GM18519 (cell line): ENCODE results near the gene TMEM121.
A peak's percentile ranks its signal among the peaks of the same experiment; 100 is the strongest.

ENCODE experiments used
- ATAC-seq: cut with Tn5 transposase; IDR thresholded peaks from one replicate; pipeline ENCODE4 v1.9.1; 2021; ENCODE audit warnings: mild to moderate bottlenecking, moderate library complexity; ENCODE audit not compliant: unreplicated experiment, low FRiP score

Gene TMEM121

DNA sequence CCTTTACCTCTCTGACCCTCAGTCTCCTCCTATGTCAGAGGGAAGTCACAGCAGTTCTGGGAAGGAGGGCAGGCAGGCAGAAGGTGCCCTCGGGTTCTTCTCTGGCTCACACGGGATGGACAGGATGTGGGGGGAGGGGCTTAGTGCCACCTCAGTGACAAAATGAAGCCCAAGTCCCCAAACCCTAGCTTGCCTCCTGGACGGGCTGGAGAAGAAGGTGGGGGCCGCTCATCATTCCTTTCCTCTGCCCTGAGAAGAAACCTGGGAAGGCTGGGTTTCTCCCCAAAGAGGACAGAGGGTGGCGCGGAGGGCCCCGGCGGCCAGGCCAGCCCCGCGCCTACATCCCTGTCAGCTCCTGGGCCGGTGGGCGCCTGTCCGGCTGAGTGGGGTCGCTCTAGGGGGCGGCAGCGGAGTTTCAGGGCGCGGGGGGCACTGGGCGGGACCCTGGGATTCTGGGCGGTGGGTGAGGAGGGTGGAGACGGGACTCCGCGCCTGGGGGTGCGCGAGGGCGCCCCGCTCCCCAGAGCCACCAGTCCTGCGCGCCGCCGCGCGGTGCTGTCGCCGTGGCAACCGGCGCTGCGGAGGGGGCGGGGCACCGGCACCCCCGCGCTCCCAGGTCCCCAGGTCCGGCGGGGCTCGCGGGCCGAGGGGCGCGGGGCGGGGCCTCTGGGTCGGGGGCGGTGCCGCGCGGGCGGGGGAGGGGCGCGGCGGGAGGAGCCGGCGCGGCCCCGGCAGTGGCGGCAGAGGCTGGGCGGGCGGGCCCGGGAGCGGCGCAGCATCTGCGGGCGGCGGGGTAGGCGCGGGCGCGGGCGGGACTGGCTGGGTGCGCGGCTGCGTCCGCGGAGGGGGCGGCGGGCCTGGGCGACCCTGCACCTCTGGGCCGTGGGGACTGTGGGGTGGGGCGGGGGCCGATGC lies at the start of gene TMEM121:
TSS of gene TMEM121 (plus strand) at position 723 of the 915 bp plus-strand sequence. CDS start 2,252 bp downstream, outside the sequence.
- no peak for ATAC-seq

- ATAC-seq, result no peak
Measured at GRCh38 chr14:105476831-105477659, 49.3 kb upstream of the TMEM121 start.

DNA sequence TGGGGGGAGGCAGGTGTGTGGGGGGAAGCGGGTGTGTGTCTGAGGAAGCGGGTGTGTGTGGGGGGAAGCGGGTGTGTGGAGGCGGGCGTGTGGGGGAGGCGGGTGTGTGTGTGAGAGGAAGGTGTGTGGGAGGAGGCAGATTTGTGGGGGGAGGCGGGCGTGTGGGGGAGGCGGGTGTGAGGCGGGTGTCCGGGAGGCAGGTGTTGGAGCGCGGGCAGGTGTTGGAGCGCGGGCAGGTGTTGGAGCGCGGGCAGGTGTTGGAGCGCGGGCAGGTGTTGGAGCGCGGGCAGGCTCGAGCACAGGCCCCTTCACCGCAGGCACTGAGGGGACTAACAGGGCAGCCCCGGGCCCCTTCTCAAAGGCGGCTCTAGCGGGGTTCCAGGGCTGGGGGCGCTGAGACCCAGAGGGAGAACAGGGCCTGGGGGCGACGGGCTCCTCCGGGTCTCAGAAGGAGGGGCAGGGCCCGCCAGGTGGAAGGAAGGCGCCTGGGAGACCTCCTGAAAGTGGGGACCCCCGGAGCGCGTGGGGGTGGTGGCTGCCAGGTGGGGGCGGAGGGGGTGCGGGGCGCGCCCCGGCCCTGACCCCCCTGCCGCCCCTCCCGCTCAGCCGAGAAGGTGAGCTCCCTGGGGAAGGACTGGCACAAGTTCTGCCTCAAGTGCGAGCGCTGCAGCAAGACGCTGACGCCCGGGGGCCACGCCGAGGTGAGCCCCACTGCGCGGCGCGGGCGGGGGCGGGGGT lies 48.6 kb upstream of the TMEM121 start:
- ATAC-seq, result no peak

DNA sequence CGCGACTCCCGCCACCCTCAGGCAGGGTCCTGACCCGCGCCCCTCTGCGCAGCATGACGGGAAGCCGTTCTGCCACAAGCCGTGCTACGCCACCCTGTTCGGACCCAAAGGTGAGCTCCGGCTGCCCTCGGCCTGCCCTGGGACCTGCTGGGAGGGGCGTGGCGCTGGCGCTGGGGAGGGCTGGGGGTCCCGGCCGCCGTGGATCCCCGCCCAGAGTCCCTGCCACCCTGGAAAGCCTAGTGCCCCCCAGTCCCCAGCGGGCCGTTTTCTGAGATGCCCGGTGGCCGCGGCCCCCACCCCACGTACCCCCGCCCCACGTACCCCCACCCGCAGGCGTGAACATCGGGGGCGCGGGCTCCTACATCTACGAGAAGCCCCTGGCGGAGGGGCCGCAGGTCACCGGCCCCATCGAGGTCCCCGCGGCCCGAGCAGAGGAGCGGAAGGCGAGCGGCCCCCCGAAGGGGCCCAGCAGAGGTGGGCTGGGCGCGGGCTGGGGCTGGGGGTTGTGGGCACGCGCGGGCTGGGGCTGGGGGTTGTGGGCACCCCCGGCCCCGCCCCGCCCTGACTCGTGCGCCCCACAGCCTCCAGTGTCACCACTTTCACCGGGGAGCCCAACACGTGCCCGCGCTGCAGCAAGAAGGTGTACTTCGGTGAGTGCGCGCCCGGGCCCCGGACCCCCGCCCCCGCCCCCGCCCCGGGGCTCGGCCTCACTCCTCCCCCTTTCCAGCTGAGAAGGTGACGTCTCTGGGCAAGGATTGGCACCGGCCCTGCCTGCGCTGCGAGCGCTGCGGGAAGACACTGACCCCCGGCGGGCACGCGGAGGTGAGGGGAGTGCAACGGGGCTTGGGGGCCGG lies 47.8 kb upstream of the TMEM121 start:
- no peak for ATAC-seq

DNA sequence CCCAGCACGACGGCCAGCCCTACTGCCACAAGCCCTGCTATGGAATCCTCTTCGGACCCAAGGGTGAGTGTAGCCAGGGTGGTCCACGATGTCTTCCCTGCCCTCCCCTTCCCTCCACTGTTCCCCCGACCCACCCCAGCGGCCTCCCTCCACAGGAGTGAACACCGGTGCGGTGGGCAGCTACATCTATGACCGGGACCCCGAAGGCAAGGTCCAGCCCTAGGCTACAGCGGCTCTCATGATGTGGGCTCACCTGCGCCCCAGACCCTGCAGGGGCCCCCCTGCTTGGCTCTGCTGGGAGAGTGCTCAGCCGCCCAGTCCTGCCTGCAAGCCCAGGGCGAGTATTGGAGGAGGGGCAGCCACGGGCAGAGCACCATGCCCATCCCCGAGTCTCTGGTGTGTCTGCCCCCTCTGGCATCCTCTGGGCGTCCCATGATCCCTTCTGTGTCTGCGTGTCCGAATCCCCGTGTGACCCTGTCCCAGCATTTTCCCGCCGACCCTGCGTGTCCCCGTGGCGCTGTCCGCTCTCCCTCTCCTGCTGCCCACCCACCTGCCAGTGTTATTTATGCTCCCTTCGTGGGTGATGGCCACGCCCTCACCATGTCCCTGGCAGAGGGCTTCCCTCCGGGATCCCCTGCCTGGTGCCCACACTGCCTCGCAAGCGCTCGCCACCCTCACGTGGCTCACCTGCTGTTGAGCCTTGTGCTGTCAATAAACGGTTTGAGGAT lies 46.8 kb upstream of the TMEM121 start:
- ATAC-seq, result no peak

DNA sequence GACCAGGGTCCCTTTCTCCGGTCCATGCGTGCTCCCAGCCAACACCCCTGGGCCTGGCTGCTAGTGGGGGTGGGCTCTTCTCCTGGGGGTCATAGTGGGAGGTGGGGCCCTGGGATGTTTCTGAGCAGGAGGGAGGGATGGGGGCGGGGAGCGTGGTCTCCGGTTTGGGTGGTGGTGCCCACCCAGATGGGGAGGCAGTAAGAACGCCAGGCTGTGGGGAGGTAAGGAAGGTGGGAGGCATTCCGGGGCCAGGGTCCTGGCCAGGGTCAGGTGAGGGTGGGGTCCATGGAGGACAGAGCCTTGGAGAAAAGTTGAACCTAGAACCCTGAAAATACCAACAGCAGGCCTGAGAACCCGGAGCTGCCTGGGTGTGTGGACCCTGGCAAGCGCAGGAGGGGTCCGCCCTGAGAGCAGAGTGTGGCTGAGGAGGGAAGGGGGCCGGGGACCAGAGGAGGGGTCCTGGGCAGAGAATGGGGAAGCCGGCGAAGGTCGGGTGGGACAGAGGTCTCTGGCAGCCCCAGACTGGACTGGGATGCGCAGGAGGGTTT lies 46.1 kb upstream of the TMEM121 start:
- no peak for ATAC-seq

DNA sequence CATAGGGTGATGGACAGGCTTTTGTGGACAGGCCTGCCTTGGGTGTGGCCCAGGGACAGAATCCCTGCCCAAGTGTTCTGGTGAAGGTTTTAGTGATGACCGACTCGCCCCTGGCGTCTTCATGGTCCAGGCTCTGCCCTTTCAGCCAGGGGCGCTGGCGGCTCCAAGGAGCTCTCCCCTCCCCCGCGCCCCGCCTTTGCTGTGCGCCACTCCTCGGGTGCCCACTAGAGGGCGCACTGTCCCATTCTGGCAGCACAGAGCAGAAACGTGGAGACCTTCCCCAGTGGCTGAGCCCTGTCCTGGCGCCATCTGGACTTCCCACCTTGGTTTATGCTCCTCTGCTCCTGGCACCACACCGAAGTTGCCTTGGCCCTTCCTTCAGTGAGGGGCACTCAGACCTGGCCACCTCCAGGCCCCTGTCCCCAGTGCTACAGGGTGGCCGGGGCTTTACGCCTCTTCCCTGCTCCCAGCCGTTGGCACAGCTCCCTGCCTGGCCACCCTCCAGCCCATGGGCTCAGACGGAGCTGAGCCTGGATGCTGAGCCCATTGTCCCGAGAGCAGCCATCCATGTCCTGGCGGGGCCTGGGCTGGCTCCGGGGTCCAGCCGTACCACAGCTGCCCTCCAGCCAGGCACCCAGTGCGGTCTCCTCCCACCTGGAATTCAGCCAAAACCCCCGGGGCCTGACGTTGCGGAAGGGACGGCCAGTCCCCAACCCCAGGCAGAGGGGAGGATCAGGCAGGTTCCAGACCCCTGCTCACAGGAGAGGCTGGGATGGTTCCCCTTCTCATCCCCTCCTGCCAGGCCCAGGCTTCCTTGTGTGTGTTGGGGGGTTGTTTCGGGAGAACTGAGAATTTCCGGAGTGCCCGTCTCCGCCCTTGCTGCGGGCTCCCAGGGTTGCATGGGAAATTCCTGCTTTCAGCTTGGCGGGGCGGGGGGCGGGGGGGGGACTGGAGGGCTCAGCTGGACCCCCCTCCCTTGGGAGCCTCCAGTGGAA lies 45.3 kb upstream of the TMEM121 start:
- no peak for ATAC-seq

DNA sequence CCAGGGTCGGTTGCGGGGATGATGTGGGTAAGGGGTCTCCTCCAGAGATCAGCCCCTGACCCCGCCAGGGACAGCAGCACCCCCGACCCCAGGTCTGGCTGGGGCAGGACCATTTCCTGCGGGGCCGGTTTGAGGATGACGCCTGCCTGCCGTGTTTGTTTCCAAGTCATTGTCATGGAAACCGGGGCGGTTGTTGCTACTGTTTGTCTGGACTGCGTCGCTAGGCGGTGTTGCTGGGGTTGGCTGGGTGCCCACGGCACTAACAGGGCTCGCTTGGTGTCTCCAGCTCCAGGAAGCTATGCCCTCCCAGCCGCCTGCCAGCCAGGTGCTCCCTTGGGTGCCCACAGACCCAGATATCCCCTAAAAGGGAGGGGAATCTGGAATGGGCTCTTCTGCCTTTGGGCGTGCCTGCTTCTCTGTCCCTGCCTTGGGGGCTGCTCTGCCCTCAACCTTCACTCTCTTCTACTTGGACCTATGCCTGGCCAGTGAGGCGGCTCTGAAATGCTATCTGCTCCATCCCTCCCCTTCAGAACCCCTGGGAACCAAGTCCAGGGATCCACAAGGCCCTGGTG lies 44.4 kb upstream of the TMEM121 start:
- ATAC-seq, result peak; percentile 36

DNA sequence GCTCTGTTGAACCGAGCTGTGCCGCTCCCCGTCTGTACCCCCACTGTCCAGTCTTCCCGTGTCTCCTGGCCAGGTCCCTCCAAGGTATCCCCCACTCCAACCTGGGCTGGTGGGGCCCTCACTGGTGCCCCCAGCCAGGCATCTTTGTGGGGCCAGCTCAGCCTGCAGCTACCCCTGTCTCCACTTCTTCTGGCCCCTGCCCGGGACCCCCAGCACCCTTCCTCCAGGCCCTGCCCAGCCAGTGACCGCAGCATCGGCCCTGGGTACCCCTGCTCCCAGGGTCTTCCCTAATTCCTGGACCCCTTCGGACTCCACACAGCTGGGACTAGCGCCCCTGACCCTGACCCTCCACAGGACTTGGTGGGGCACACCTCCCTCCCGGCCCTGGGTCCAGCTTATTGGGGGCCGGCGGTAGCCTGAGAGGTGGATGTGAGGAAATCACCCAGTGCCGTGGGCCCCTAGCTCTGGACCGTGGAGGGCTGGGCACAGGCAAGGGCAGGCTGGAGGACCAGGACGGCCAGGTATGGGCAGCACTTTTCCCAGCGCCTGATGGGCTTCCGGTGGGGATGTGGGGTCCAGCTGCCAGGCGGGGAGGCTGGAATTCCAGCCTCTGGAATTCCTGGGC lies 43.8 kb upstream of the TMEM121 start:
- no peak for ATAC-seq

DNA sequence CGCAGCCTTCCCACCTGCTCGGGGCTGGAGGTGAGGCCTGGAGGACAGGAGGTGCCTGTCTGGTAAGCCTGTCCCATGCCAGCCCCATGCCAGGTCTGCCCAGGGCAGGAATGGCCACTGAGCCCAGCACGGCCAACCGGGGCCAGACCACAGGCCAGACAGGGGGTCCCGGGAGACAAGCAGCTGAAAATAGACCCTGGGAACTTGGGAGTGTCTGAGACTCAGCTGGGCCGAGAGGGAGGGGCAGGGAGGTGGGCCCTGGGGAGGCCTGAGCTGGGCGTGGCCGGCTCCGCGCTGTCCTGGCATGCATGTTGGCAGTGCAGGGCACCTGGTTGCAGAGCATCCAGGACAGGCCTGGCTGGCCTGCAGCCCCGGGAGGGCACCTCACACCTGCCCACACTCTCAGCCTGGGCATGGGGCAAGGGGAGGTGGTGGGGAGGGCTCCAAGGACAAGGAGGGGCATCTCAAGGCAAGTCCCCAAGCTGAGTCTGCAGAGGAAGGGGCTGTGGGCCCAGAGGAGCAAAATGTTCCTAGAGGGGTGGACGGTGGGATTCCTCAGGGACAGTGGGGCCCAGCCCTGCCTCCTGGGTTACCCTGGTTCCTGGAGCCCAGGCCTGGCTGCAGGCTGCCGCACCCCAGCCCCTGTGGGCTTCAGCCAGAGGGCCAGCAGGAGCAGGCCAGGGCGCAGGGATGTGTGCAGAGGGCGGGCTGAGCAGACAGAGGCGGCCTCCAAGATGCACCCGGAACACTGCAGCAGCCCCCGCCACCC lies 42.9 kb upstream of the TMEM121 start:
- no peak for ATAC-seq

GRCh38 chr14:105484069-105484996 lies 42.0 kb upstream of the TMEM121 start:
- no peak for ATAC-seq

- no peak for ATAC-seq
Measured at GRCh38 chr14:105484997-105485393, 41.4 kb upstream of the TMEM121 start.

DNA sequence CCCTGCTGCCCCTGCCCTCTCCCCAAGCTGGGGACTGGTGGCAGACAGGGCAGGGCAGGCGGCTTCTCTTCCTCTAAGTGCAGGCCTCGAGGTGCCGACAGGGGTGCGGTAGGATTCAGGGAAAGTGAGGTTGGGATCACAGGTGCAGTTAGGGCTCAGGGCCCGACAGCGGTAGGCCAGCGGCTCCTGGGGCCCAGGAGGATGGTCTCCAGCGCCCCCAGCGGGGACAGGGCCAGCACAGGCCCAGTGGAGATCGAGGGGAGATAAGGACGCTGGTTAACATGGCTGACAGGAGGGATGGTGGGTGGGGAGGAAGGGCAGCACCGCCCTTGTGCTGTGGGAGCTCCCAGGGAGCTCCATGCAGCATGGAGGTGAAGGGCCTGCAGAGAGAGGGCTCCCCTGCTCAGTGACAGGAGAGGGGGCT lies 40.6 kb upstream of the TMEM121 start:
- ATAC-seq, result no peak

DNA sequence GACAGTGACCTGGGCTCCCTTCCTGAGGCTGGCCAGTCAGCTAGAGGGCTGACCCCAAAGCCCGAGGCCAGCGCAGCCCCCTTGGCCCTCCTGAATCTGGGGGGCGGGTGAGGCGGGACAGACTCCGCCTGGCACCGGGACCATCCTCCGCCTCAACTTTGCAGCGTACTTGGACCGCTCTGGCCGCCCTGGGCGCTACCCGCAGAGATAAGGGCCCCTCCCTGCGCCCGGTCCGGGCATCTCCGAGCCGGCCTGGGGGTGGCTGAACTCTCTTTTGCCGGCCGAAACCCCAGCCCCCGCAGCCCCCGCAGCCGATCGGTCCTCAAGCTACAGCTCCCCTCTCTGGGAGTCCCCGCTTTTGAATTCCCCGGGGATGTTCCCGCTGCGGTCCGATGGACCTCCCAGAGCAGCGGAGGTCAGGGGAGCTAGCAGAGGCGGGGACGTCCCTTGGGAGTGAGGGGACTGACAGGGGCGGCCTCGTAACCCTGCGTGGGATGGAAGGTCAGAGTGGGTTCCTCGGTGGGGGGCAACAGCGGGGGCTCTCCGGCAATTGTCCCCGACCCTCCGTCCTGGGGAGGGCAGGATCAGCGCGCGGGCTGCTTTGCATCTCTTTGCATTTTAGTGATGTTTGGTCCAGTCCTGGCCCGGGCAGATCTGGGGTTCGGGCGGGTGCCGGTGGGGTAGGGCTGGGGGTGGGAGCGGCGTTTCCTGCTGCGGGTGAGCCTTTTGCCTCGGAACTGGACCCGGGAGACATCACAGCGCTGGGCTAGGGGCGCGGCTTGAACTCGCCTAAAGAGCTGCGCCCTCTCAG lies 40.0 kb upstream of the TMEM121 start, which contains the start of gene CRIP1:
TSS of gene CRIP1 (plus strand) at position 724 of the 811 bp plus-strand sequence. CDS start 374 bp downstream, outside the sequence.
- ATAC-seq, result no peak
